Colonic mucosa (tissue), 4 donors: Measurements from ENCODE around the gene PANK1. TPM values are rescaled to one million over a fixed set of nuclear protein-coding genes. Genes with fewer than 3 reads are reported as not detected.

ENCODE experiments used
- DNase-seq: peaks from one replicate; pipeline ENCODE4 v3.0.0-alpha.2; 2020
- H3K27ac ChIP-seq: fragments of 200-600 bp; one replicate; pipeline ENCODE4 v1.8.0; 2021
- H3K27me3 ChIP-seq: fragments of 200-600 bp; one replicate; pipeline ENCODE4 v1.8.0; 2021
- H3K36me3 ChIP-seq: fragments of 200-600 bp; one replicate; pipeline ENCODE4 v1.8.0; 2021
- H3K4me1 ChIP-seq: fragments of 200-600 bp; one replicate; pipeline ENCODE4 v1.8.0; 2021; ENCODE audit warnings: mild to moderate bottlenecking
- H3K4me3 ChIP-seq: fragments of 200-600 bp; one replicate; pipeline ENCODE4 v1.8.0; 2021
- H3K9ac ChIP-seq, 2 donors: one replicate each; pipeline ENCODE4 v1.7.0; 2013; ENCODE audit warnings: control low read depth in 2 of 2, low read depth in 2 of 2, low read length in 2 of 2
- H3K9me3 ChIP-seq: fragments of 200-600 bp; one replicate; pipeline ENCODE4 v1.8.0; 2021
- CTCF ChIP-seq: fragments of 200-600 bp; IDR thresholded peaks from one replicate; pipeline ENCODE4 v1.8.0; 2022; ENCODE audit warnings: antibody characterized with exemption, mild to moderate bottlenecking
- intact Hi-C: fragments of 100-400 bp; cut with DNase I; formaldehyde crosslinking; loops from one replicate; pipeline ENCODE4 v1.14.1; 2022
- total RNA-seq, 2 donors: library from RNA; stranded (reverse); fragmentation: NEBNext Ultra II Directional in 1 of 2; extraction: Animal tissue kit (Norgen Biotek cat#: 25700) in 1 of 2; gene quantifications; one replicate each; pipeline ENCODE4 v1.2.1, GENCODE V29; 2021
- donor health status: healthy.
- donor health status: DM: no; HTN: no; CAD: no.
- donor health status: DM: no; HTN: no; CAD: no.

Gene PANK1
- total RNA-seq, 2 donors from 2014 or later = 22.8 to 55.4 TPM

- Histone ChIP-seq H3K27me3 (no peaks in the 10 kb centered on the region), H3K4me3 (no peak overlapping the region), H3K4me1 (no peaks in the 10 kb centered on the region), H3K36me3 (no peaks in the 10 kb centered on the region), H3K27ac (no peak overlapping the region), H3K9me3 (no peaks in the 10 kb centered on the region), H3K9ac (no peak overlapping the region)
- intact Hi-C loops = no loop called here
- DNase-seq = no peak
- TF ChIP-seq CTCF = no peak
These were observed 88.4 kb downstream of the PANK1 start for GRCh38 chr10:89556600-89556999.

DNA sequence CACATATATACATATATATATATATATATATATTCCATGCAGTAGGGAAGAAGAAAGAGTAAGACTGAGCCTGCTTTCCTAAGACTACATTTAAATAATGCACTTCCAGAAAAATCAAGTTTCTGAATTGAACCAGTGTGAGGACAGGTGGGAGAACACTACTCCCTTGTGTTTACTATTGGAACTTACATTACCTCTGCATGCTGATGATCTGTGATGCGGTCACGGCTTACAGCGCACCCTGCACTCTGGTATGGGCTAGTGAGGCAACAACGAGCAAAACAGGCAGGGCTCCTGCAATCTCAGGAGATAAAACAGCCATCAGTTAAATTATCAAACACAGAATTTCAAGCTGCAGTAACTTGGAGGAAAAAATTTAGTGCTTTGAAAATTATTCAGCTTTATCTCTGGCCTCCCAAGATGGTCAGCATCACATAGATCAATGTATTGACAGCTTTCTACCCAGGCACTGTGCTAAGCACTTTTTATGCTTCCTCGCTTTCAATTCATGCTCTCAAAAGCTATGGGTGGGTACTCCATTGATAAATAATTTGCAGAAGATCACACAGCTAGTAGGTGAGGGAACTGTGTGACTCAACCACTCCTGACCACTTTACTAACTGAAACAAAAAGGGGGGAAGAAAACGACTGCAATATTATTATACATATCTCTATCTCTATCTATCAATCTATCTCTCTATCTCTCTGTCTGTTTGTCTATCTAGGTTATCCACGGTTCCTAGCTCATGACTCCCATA, 89.2 kb downstream of the PANK1 start:
- DNase-seq = no peak
- no peak for TF ChIP-seq CTCF
- Histone ChIP-seq H3K27ac (no peak overlapping the region), H3K36me3 (no peaks in the 10 kb centered on the region), H3K27me3 (no peaks in the 10 kb centered on the region), H3K9me3 (no peaks in the 10 kb centered on the region), H3K4me1 (no peaks in the 10 kb centered on the region), H3K4me3 (no peak overlapping the region), H3K9ac (no peak overlapping the region)
- intact Hi-C loops = no loop called here

- no peak overlapping the region for H3K9ac ChIP-seq
- H3K27ac ChIP-seq = no peak overlapping the region
- no peak overlapping the region for H3K4me3 ChIP-seq
- intact Hi-C loops = no loop called here
- H3K4me1 ChIP-seq = no peaks in the 10 kb centered on the region
- H3K36me3 ChIP-seq = no peaks in the 10 kb centered on the region
- H3K9me3 ChIP-seq = no peaks in the 10 kb centered on the region
- no peaks in the 10 kb centered on the region for H3K27me3 ChIP-seq
- no peak for DNase-seq
- TF ChIP-seq CTCF = no peak
These were observed 90.6 kb downstream of the PANK1 start for GRCh38 chr10:89554433-89554832.

DNA sequence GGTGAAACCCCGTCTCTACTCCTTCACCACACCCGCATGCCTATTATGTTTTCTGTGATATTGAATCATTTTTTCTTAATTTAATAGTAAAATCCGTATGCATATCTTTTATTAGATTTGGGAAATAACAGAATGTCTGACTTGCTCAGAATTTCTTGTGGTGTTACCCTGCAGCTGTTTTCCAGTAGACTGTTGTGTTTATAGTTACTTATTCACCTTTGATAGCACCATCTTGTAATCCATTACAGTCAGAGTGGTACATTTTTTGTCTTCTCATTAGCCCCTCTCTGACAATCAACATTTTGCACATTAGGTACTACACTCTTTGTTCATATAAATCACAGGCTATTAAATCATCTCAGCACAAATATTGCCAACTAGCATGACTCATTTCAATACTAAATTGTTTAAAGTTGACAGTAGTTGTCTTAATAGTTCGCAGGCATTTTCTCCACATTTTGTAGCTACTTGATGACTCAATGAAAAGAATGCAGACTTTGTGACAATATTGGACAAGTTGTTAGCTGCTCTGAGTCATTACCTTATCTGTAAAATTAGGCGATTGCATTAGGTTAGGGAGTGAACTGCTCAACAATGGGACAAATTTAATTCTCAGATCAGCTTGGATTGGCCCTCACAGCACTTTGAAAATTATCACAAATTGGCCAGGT, 91.8 kb downstream of the PANK1 start:
- Histone ChIP-seq H3K9me3 (no peaks in the 10 kb centered on the region), H3K4me3 (no peak overlapping the region), H3K27me3 (no peaks in the 10 kb centered on the region), H3K9ac (no peak overlapping the region), H3K36me3 (no peaks in the 10 kb centered on the region), H3K27ac (no peak overlapping the region), H3K4me1 (no peaks in the 10 kb centered on the region)
- intact Hi-C loops = no loop called here
- no peak for DNase-seq
- TF ChIP-seq CTCF = no peak

DNA sequence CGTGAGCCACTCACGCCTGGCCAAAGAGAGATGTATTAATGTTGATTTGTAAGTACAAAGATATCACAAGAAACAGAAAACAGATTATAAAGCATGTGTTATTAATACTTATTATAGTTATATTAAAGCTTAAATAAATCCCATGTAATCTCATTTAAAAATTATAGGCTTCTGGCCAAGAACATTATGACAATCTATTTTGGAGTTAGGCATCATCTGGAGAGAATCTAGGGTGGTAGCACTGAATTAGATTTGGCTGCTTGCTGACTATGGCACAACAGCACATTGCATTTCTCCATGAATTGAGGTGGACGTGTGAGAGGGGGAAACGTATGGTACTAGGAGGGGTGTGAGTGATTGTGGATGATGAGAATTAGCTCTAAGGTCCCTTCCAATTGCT, 92.8 kb downstream of the PANK1 start:
- intact Hi-C loops = no loop called here

More for the DNA sequence above, 92.8 kb downstream of the PANK1 start:
- H3K4me1 ChIP-seq = no peaks in the 10 kb centered on the region
- no peaks in the 10 kb centered on the region for H3K9me3 ChIP-seq
- no peaks in the 10 kb centered on the region for H3K27me3 ChIP-seq
- no peak overlapping the region for H3K4me3 ChIP-seq
- H3K36me3 ChIP-seq = no peaks in the 10 kb centered on the region
- TF ChIP-seq CTCF = no peak
- H3K27ac ChIP-seq = no peak overlapping the region
- no peak overlapping the region for H3K9ac ChIP-seq
- no peak for DNase-seq
